HEK293 (cell line): ENCODE measurements around the gene SH3GLB2.

Experiments used
- BCL11A ChIP-seq: fragments of 450-650 bp; formaldehyde crosslinking; IDR thresholded peaks from 2 replicates; pipeline ENCODE4 v1.5.1; 2016; ENCODE audit warnings: low read depth, missing biosample characterization, missing genetic modification characterization
- GLIS2 ChIP-seq: fragments of 450-650 bp; formaldehyde crosslinking; IDR thresholded peaks from 2 replicates; pipeline ENCODE4 v1.5.1; 2016; ENCODE audit warnings: missing biosample characterization, missing genetic modification characterization
- KLF1 ChIP-seq: fragments of 450-650 bp; formaldehyde crosslinking; IDR thresholded peaks from 2 replicates; pipeline ENCODE4 v1.5.1; 2016; ENCODE audit warnings: missing biosample characterization, missing genetic modification characterization
- REPIN1 ChIP-seq: fragments of 450-650 bp; formaldehyde crosslinking; IDR thresholded peaks from 2 replicates; pipeline ENCODE4 v1.5.1; 2017; ENCODE audit warnings: missing biosample characterization, missing genetic modification characterization, low read depth
- SALL2 ChIP-seq: fragments of 450-650 bp; formaldehyde crosslinking; IDR thresholded peaks from 2 replicates; pipeline ENCODE4 v1.5.0; 2017; ENCODE audit warnings: missing biosample characterization, mild to moderate bottlenecking, missing genetic modification characterization, borderline replicate concordance
- SP2 ChIP-seq: fragments of 450-650 bp; formaldehyde crosslinking; IDR thresholded peaks from 2 replicates; pipeline ENCODE4 v1.5.1; 2016; ENCODE audit warnings: missing biosample characterization, missing genetic modification characterization
- TRIM28 ChIP-seq: IDR thresholded peaks from 2 replicates; pipeline ENCODE4 v1.6.1; 2011; ENCODE audit warnings: low read length, control low read depth, borderline replicate concordance
- WT1 ChIP-seq: fragments of 450-650 bp; formaldehyde crosslinking; IDR thresholded peaks from 2 replicates; pipeline ENCODE4 v1.5.1; 2016; ENCODE audit warnings: missing biosample characterization, missing genetic modification characterization
- YY1 ChIP-seq: fragments of 450-650 bp; formaldehyde crosslinking; IDR thresholded peaks from 2 replicates; pipeline ENCODE4 v1.5.1; 2018; ENCODE audit warnings: missing biosample characterization, missing genetic modification characterization
- ZBTB20 ChIP-seq: fragments of 450-650 bp; formaldehyde crosslinking; IDR thresholded peaks from 2 replicates; pipeline ENCODE4 v1.5.1; 2016; ENCODE audit warnings: missing biosample characterization, missing genetic modification characterization
- ZFP41 ChIP-seq: fragments of 450-650 bp; formaldehyde crosslinking; IDR thresholded peaks from 2 replicates; pipeline ENCODE4 v1.5.1; 2016; ENCODE audit warnings: missing biosample characterization, missing genetic modification characterization, borderline replicate concordance
- ZNF114 ChIP-seq: fragments of 450-650 bp; formaldehyde crosslinking; IDR thresholded peaks from 2 replicates; pipeline ENCODE4 v1.5.0; 2017; ENCODE audit warnings: missing biosample characterization, missing genetic modification characterization
- ZNF132 ChIP-seq: fragments of 450-650 bp; formaldehyde crosslinking; IDR thresholded peaks from 2 replicates; pipeline ENCODE4 v1.5.1; 2017; ENCODE audit warnings: missing biosample characterization, missing genetic modification characterization, borderline replicate concordance
- ZNF19 ChIP-seq: fragments of 450-650 bp; formaldehyde crosslinking; IDR thresholded peaks from 2 replicates; pipeline ENCODE4; 2016; ENCODE audit warnings: missing biosample characterization, missing genetic modification characterization, low read depth
- ZNF239 ChIP-seq: fragments of 450-650 bp; formaldehyde crosslinking; IDR thresholded peaks from 2 replicates; pipeline ENCODE4 v1.5.1; 2016; ENCODE audit warnings: missing biosample characterization, missing genetic modification characterization
- ZNF274 ChIP-seq, 2 experiments: fragments of 200-500 bp in 1 of 2; fragments of 450-650 bp in 1 of 2; sonication (Bioruptor generic) in 1 of 2; formaldehyde crosslinking in 1 of 2; IDR thresholded peaks; 2 replicates each; pipeline versions ENCODE4 v1.5.1 to v1.6.1; 2014 to 2016; ENCODE audit warnings: borderline replicate concordance in 1 of 2, inconsistent platforms in 1 of 2, low read length in 1 of 2, missing biosample characterization in 1 of 2, missing genetic modification characterization in 1 of 2
- ZNF324 ChIP-seq: fragments of 450-650 bp; formaldehyde crosslinking; IDR thresholded peaks from 2 replicates; pipeline ENCODE4 v1.5.1; 2016; ENCODE audit warnings: missing biosample characterization, missing genetic modification characterization
- ZNF354C ChIP-seq: fragments of 450-650 bp; formaldehyde crosslinking; IDR thresholded peaks from 2 replicates; pipeline ENCODE4 v1.5.1; 2016; ENCODE audit warnings: missing biosample characterization, missing genetic modification characterization, low read depth, borderline replicate concordance
- ZNF394 ChIP-seq: fragments of 450-650 bp; formaldehyde crosslinking; IDR thresholded peaks from 2 replicates; pipeline ENCODE4 v1.5.1; 2016; ENCODE audit warnings: missing biosample characterization, missing genetic modification characterization, mild to moderate bottlenecking, moderate library complexity, borderline replicate concordance
- ZNF501 ChIP-seq: fragments of 450-650 bp; formaldehyde crosslinking; IDR thresholded peaks from 2 replicates; pipeline ENCODE4 v1.5.1; 2016; ENCODE audit warnings: missing biosample characterization, missing genetic modification characterization
- ZNF514 ChIP-seq: fragments of 450-650 bp; formaldehyde crosslinking; IDR thresholded peaks from 2 replicates; pipeline ENCODE4 v1.5.1; 2016; ENCODE audit warnings: missing biosample characterization, missing genetic modification characterization
- ZNF555 ChIP-seq: fragments of 450-650 bp; formaldehyde crosslinking; conservative IDR thresholded peaks from 2 replicates; pipeline ENCODE4 v1.5.1; 2017; ENCODE audit warnings: missing biosample characterization, mild to moderate bottlenecking, missing genetic modification characterization, inconsistent platforms
- ZNF558 ChIP-seq: fragments of 450-650 bp; formaldehyde crosslinking; IDR thresholded peaks from 2 replicates; pipeline ENCODE4 v1.5.1; 2016; ENCODE audit warnings: missing biosample characterization, missing genetic modification characterization
- ZNF600 ChIP-seq: fragments of 450-650 bp; formaldehyde crosslinking; IDR thresholded peaks from 2 replicates; pipeline ENCODE4 v1.5.1; 2016; ENCODE audit warnings: missing biosample characterization, missing genetic modification characterization
- ZNF626 ChIP-seq: fragments of 450-650 bp; sonication (Bioruptor Pico); formaldehyde crosslinking; IDR thresholded peaks from 2 replicates; pipeline ENCODE4 v1.5.1; 2018; ENCODE audit warnings: missing biosample characterization, missing genetic modification characterization, inconsistent platforms
- ZNF670 ChIP-seq: fragments of 450-650 bp; formaldehyde crosslinking; IDR thresholded peaks from 2 replicates; pipeline ENCODE4 v1.5.1; 2016; ENCODE audit warnings: missing biosample characterization, missing genetic modification characterization, low read depth
- ZNF701 ChIP-seq: fragments of 450-650 bp; formaldehyde crosslinking; IDR thresholded peaks from 2 replicates; pipeline ENCODE4 v1.5.1; 2016; ENCODE audit warnings: missing biosample characterization, missing genetic modification characterization
- ZNF76 ChIP-seq: fragments of 450-650 bp; formaldehyde crosslinking; IDR thresholded peaks from 2 replicates; pipeline ENCODE4; 2016; ENCODE audit warnings: low read depth, missing biosample characterization, missing genetic modification characterization, borderline replicate concordance
- ZSCAN23 ChIP-seq: fragments of 450-650 bp; formaldehyde crosslinking; IDR thresholded peaks from 2 replicates; pipeline ENCODE4 v1.5.1; 2016; ENCODE audit warnings: missing biosample characterization, missing genetic modification characterization
- TF ChIP-seq, protein P1 (sequence below): fragments of 450-650 bp; formaldehyde crosslinking; IDR thresholded peaks from 2 replicates; pipeline ENCODE4 v1.5.1; 2016; ENCODE audit warnings: missing biosample characterization, missing genetic modification characterization, low read depth
- TF ChIP-seq, protein P2 (sequence below): sonication (generic); formaldehyde crosslinking; IDR thresholded peaks from 2 replicates; pipeline ENCODE4 v1.8.1; 2022; ENCODE audit warnings: mild to moderate bottlenecking, moderate library complexity, missing genetic modification reagents
- TF ChIP-seq, protein P3 (sequence below): fragments of 450-650 bp; IDR thresholded peaks from 2 replicates; pipeline ENCODE4 v1.5.1; 2018; ENCODE audit warnings: missing biosample characterization, mild to moderate bottlenecking, missing genetic modification characterization

Gene SH3GLB2

DNA sequence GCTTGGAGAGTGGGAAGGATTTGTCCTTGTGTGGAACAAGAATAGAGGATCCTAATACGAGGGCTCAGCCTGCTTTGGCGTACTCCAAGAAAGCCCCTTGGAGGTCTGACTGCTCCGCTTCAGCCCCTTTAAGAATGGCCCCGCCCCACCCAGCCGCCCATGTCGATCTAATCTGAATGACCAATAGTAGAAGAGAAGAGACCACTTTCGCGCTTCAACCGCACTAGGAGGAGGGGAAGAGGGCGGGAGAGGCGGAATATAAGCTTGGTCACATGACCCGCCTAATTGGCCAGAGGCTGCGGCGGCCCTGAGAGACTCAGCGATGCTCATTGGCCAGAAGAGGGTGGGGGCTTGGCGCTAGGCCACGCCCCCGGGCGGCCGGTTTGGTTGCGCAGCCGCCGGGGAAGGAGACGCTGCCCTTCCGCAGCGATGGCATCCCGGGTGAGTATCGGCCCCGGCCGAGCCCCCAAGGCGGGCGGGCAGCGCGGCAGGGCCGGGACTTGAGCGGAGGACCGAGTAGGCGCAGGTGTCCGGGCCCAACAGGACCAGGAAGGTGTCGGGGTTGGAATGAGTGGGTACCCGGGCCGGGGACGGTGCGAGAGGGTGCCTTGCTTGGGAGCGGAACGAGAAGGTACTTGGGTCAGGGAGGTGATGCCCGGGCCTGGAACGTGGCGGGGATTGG, 8.3 kb upstream of the SH3GLB2 start, which contains the start of gene MIGA2 (continued):
- TF ChIP-seq, protein P1, sequence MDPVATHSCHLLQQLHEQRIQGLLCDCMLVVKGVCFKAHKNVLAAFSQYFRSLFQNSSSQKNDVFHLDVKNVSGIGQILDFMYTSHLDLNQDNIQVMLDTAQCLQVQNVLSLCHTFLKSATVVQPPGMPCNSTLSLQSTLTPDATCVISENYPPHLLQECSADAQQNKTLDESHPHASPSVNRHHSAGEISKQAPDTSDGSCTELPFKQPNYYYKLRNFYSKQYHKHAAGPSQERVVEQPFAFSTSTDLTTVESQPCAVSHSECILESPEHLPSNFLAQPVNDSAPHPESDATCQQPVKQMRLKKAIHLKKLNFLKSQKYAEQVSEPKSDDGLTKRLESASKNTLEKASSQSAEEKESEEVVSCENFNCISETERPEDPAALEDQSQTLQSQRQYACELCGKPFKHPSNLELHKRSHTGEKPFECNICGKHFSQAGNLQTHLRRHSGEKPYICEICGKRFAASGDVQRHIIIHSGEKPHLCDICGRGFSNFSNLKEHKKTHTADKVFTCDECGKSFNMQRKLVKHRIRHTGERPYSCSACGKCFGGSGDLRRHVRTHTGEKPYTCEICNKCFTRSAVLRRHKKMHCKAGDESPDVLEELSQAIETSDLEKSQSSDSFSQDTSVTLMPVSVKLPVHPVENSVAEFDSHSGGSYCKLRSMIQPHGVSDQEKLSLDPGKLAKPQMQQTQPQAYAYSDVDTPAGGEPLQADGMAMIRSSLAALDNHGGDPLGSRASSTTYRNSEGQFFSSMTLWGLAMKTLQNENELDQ (tag by site-specific recombination): no peak
- TF ChIP-seq ZNF600 (tag by site-specific recombination): peak; percentile 100
- TF ChIP-seq ZNF132 (tag by site-specific recombination): no peak
- TF ChIP-seq REPIN1 (tag by site-specific recombination): peak; percentile 96; the same call in 1 of the 2 replicates
- peak; percentile 99 for TF ChIP-seq ZBTB20 (tag by site-specific recombination)
- TF ChIP-seq ZNF514 (tag by site-specific recombination): no peak
- TF ChIP-seq, protein P2, sequence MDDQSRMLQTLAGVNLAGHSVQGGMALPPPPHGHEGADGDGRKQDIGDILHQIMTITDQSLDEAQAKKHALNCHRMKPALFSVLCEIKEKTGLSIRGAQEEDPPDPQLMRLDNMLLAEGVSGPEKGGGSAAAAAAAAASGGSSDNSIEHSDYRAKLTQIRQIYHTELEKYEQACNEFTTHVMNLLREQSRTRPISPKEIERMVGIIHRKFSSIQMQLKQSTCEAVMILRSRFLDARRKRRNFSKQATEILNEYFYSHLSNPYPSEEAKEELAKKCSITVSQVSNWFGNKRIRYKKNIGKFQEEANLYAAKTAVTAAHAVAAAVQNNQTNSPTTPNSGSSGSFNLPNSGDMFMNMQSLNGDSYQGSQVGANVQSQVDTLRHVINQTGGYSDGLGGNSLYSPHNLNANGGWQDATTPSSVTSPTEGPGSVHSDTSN (CRISPR knock-in tag): no peak
- no peak for TF ChIP-seq ZNF114 (tag by site-specific recombination)
- TF ChIP-seq ZNF501 (tag by site-specific recombination): peak; percentile 95
- no peak; the same call in 1 of the 2 replicates for TF ChIP-seq ZNF239 (tag by site-specific recombination)
- peak; percentile 62; the same call in 1 of the 2 replicates for TF ChIP-seq ZNF394 (tag by site-specific recombination)
- TF ChIP-seq SP2 (tag by site-specific recombination): peak; percentile 99
- TF ChIP-seq WT1 (tag by site-specific recombination): peak; percentile 18; the same call in 1 of the 2 replicates
- peak; percentile 47 for TF ChIP-seq KLF1 (tag by site-specific recombination)
- no peak for TF ChIP-seq ZFP41
- peak; percentile 69; the same call in 1 of the 2 replicates for TF ChIP-seq YY1 (tag by site-specific recombination)
- TF ChIP-seq ZNF274 (IDR thresholded peaks at IDR 0.05; ENCODE audit: low read length): no peak
- no peak for TF ChIP-seq ZNF274 (tag by site-specific recombination; IDR thresholded peaks at IDR 0.05; ENCODE audit: borderline replicate concordance)
- no peak for TF ChIP-seq ZNF354C (tag by site-specific recombination)
- no peak for TF ChIP-seq TRIM28
- TF ChIP-seq ZNF555 (tag by site-specific recombination): no peak
- TF ChIP-seq, protein P3, sequence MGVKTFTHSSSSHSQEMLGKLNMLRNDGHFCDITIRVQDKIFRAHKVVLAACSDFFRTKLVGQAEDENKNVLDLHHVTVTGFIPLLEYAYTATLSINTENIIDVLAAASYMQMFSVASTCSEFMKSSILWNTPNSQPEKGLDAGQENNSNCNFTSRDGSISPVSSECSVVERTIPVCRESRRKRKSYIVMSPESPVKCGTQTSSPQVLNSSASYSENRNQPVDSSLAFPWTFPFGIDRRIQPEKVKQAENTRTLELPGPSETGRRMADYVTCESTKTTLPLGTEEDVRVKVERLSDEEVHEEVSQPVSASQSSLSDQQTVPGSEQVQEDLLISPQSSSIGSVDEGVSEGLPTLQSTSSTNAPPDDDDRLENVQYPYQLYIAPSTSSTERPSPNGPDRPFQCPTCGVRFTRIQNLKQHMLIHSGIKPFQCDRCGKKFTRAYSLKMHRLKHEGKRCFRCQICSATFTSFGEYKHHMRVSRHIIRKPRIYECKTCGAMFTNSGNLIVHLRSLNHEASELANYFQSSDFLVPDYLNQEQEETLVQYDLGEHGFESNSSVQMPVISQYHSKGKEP (tag by site-specific recombination): no peak
- TF ChIP-seq ZNF701 (tag by site-specific recombination): no peak
- TF ChIP-seq ZNF670 (tag by site-specific recombination): no peak
- no peak for TF ChIP-seq ZNF626 (tag by site-specific recombination)
- TF ChIP-seq BCL11A (tag by site-specific recombination): peak; percentile 81; the same call in 1 of the 2 replicates
- TF ChIP-seq ZNF19 (tag by site-specific recombination): no peak
- TF ChIP-seq ZNF558 (tag by site-specific recombination): no peak
- peak; percentile 62; the same call in 1 of the 2 replicates for TF ChIP-seq ZNF76 (tag by site-specific recombination)
- TF ChIP-seq ZSCAN23 (tag by site-specific recombination): peak; percentile 52; the same call in 1 of the 2 replicates
- TF ChIP-seq GLIS2 (tag by site-specific recombination): peak; percentile 79
- TF ChIP-seq ZNF324 (tag by site-specific recombination): peak; percentile 87; the same call in 1 of the 2 replicates
- TF ChIP-seq SALL2: no peak
